Measurements from ENCODE around the gene PEX7.
"Not testable (repeated sequence)": the region's sequence is repeated elsewhere in the genome, so short reads cannot be mapped to it uniquely, and the experiment has no call there.

PEX7 gene

DNA sequence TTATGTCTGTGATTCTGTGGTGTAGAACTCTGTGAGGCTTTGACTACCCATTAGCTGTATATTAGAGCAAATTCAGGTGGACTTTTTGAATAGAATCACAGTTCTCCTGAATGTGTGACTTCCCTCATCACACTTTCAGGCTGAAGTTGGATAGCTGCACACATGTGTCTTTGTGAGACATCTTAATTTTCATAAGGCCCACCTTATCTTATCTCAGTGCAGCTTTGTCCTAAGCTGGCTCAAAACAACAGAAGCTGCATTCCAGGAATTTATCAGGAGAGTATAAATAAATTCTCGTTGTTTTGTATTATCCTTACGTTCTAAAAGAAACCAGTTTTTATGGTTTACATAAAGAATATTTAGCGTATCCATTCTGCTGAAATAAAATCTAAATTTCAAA is 73.5 kb downstream of the PEX7 start:
- no peak for DNase-seq (ENCODE audit: low read depth in 2 of 2)

GRCh38 chr6:136897071-136897470 is 74.7 kb downstream of the PEX7 start:
- no peak for DNase-seq (ENCODE audit: low read depth in 2 of 2)

- DNase-seq (ENCODE audit: low read depth in 2 of 2), result no peak
These were observed 78.9 kb downstream of the PEX7 start for GRCh38 chr6:136901212-136901784.

DNA sequence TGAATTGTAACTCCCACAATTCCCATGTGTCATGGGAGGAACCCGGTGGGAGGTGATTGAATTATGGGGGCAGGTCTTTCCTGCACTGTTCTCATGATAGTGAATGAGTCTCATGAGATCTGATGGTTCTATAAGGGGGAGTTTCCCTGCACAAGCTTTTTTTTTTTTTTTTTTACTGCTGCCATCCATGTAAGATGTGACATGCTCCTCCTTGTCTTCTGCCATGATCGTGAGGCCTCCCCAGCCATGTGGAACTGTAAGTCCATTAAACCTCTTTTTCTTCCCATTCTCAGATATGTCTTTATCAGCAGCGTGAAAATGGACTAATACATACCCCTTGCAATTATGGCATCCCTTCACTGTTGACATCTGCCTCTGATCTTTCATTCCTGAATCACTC is 82.1 kb downstream of the PEX7 start:
- not testable (repeated sequence) for DNase-seq (ENCODE audit: low read depth in 2 of 2)

DNA sequence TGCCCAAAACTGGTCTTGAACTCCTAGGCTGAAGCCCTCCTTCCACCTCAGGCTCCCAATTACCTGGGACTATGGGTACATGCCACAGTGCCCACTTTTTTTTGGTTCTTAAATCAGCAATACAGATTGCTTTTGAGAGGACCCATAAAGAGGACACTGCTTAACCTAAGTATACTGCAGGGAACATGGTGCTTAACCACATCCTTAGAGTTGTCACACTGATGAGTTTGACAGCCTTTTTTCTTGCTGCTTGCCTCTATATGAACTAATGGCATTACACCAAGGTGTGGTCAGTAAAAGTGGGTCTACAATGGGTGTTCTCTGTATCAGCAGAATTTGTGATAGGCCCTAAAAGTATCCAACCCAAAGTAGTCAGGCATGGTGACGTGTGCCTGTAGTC is 92.6 kb downstream of the PEX7 start:
- no peak for DNase-seq (ENCODE audit: low read depth in 2 of 2)

DNA sequence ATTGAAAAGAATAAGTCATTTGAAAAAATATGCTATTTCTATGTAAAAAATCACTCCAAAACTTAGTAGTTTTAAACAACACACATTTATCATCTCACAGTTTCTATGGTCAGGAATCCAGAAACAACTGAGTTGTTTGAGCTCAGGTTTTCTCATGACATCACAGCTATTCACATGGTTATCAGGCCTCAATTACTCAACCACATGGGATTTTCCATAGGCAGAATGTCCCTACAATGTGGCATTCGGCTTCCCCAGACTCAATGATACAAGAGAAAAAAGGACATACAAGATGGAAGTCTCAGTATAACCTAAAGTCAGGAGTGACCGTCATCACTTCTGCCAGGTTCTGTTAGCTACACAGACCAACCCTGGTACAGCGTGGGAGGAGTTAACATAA is 96.3 kb downstream of the PEX7 start:
- DNase-seq (ENCODE audit: low read depth in 2 of 2), result no peak

DNA sequence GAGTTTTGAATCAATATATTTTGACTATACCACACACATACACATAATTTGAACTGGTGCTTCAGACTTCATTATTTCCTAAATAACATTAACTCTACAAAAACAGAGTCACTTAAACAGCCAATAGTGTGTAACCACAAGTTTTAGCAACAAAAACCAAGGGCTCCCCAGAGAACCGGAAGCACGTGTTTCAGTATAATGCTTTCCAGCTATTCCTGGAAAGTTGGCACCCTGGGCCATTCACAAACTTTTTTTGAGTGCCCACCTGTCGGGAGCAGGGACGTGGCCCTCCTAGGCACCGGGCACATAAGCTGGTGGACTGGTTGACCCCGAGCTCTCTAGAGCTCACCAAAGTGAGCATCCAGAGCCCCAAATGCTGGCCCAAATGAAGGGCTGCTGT is 97.8 kb downstream of the PEX7 start:
- DNase-seq (ENCODE audit: low read depth in 2 of 2), result no peak

DNA sequence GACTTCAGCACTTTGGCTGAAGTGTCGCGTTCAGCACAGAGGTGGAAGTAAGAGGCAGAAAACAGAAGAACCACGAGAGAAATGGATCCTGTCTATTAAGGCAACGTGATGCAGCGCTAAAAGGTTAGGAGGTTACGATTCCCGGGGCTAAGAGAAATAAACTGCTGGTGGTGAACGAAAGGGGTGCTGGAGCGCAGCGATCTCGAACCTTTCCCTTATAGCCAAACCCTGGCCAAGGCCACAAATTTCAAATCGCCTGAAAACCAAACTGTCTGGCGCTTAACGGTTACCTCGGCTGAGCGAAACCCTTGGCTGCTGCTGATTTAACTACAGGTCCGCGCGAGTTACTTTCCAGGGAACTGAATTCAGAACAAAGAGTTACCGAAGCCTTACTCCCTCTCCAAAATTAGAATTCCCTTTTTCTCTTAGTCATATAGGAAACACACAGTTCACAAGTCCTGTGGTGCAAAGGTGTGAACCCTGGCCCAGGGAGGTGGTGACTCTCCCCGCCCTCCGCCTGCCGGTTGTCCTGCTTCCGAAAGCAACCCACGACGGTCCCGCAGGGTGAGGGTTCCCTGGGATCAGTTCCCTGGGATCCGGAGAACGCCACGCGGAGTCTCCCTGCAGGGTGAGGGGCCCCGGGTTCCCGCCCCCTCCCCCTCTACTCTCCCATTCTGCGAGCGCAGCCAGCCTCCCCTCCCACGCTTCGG is 98.4 kb downstream of the PEX7 start:
- DNase-seq (ENCODE audit: low read depth in 2 of 2), result no peak

GRCh38 chr6:136921381-136921935 is 99.1 kb downstream of the PEX7 start:
- DNase-seq (ENCODE audit: low read depth in 2 of 2), result no peak

GRCh38 chr6:136921936-136922684 is 99.7 kb downstream of the PEX7 start, which contains the start of gene SLC35D3:
SLC35D3 (plus strand) TSS chr6:136922301; CDS start chr6:136922429, 128 bp downstream.
- DNase-seq (ENCODE audit: low read depth in 2 of 2), result no peak

- DNase-seq (ENCODE audit: low read depth in 2 of 2), result no peak
These were observed 100.3 kb downstream of the PEX7 start for GRCh38 chr6:136922685-136923006.

GRCh38 chr6:136923116-136923953 is 100.9 kb downstream of the PEX7 start:
- DNase-seq (ENCODE audit: low read depth in 2 of 2), result no peak

DNA sequence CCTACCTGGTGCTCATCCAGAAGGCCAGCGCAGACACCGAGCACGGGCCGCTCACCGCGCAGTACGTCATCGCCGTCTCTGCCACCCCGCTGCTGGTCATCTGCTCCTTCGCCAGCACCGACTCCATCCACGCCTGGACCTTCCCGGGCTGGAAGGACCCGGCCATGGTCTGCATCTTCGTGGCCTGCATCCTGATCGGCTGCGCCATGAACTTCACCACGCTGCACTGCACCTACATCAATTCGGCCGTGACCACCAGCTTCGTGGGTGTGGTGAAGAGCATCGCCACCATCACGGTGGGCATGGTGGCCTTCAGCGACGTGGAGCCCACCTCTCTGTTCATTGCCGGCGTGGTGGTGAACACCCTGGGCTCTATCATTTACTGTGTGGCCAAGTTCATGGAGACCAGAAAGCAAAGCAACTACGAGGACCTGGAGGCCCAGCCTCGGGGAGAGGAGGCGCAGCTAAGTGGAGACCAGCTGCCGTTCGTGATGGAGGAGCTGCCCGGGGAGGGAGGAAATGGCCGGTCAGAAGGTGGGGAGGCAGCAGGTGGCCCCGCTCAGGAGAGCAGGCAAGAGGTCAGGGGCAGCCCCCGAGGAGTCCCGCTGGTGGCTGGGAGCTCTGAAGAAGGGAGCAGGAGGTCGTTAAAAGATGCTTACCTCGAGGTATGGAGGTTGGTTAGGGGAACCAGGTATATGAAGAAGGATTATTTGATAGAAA is 101.7 kb downstream of the PEX7 start:
- DNase-seq (ENCODE audit: low read depth in 2 of 2), result no peak

- DNase-seq (ENCODE audit: low read depth in 2 of 2), result no peak
These were observed 104.0 kb downstream of the PEX7 start for GRCh38 chr6:136926383-136926782.

DNA sequence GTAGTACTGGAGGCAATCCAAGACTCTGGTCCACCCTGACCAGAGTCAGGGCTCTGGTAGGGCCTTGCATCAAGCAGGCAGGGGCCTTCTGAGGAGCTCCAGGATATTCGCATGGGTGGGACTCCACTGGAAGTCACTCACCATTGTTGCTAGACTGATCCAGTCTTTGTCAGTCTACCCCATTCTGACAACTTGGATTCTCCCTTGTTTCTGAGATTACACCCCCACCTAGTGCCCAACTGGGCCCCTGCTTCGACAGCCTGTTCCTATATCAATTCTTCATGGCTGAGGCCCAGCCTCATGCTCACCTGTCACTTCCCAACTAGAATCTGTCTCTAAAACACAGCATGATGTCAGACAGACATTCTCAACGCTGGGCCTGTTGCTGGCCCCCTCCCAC is 104.9 kb downstream of the PEX7 start:
- no peak for DNase-seq (ENCODE audit: low read depth in 2 of 2)

DNA sequence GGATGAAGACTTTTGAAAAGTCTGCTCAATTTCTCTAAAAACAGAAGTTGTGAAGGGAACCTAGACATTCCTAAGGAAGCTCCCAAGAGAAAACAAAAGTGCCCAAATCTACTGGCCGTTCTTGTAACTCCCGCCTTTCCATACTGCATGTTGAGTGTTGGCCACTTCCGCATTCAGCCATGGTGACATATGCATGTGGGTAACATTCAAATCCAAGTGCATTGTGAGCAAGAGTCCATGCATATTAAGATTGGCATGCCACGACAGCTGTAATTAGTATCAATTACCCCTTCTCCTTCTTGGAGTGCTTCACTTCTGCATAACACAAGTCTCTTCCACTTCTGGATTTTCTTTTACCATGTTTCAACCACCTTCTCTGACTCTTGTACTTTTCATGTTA is 108.1 kb downstream of the PEX7 start:
- DNase-seq (ENCODE audit: low read depth in 2 of 2), result no peak

DNA sequence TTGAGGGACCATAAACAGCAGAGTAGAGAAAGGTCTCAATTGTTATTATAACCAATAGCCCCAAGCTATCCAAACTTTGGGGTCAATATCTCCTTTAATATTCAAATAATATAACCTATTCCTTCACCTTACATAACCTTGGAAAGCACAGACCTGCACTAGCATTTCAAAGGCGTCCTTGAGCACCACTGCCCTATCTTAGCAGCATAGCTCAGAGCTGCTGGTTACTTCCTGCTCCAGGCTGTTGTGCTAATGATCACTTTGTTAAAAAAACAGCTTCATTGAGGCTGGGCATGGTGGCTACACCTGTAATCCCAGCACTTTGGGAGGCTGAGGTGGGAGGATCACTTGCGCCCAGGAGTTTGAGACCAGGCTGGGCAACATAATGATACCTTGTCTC is 110.2 kb downstream of the PEX7 start:
- no peak for DNase-seq (ENCODE audit: low read depth in 2 of 2)

GRCh38 chr6:136945072-136945471 is 122.7 kb downstream of the PEX7 start:
- no peak for DNase-seq (ENCODE audit: low read depth in 2 of 2)

DNA sequence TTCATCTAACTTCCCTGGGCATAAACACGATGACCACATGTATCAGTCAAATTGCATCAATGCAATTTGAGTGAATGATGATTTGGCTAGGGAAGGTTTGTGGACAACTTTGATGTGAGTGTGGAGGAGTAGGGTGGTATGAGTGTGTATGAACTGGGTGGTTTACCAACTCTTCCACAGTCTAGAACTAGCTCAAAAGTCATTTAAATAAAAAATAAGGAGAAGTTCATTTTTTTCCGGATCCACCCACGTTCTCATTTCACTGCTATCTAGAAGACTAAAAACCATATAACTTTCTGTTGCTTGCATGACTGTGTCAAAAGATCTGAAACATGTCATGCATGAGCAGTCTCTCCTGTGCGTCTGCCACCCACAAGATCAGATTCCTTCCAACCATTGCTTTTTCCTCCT is 123.3 kb downstream of the PEX7 start:
- DNase-seq (ENCODE audit: low read depth in 2 of 2), result no peak

GRCh38 chr6:136947037-136947436 is 124.6 kb downstream of the PEX7 start:
- no peak for DNase-seq (ENCODE audit: low read depth in 2 of 2)

DNA sequence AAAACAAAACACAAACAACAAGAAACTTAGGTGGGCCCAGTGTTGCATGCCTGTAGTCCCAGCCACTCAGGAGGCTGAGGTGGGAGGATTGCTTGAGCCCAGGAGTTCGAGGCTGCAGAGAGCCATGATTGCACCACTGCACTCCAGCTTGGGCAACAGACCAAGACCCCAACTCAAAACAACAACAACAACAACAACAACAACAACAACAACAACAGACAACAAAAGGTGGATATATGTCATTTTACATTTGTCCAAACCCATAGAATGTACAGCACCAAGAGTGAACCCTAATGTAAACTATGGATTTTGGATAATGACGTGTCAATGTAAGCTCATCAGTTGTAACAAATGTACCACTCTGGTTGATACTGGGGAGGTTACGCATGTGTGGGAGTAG is 127.6 kb downstream of the PEX7 start:
- not testable (repeated sequence) for DNase-seq (ENCODE audit: low read depth in 2 of 2)
